Subcutaneous adipose tissue (tissue), 4 donors: ENCODE measurements around the gene PTX4. TPM values are rescaled to one million over a fixed set of nuclear protein-coding genes. Genes with fewer than 3 reads are reported as not detected.

Experiments used
- CTCF ChIP-seq: fragments of 450-650 bp; IDR thresholded peaks from one replicate; pipeline ENCODE4 v1.5.1; 2016; ENCODE audit warnings: low read depth, mild to moderate bottlenecking, control low read depth, antibody characterized with exemption, moderate library complexity
- total RNA-seq, 4 donors: library from RNA; depleted of rRNA; stranded (reverse); fragments of >200 nt; gene quantifications; one replicate each; pipeline ENCODE4 v1.1.0, GENCODE V29; 2016

The PTX4 gene
- total RNA-seq, 4 donors from 2014 or later, result not detected

GRCh38 chr16:1458336-1458976 lies 30.3 kb downstream of the PTX4 start:
- TF ChIP-seq CTCF, result no peak

- TF ChIP-seq CTCF, result no peak
Observed at GRCh38 chr16:1457489-1458245, 31.1 kb downstream of the PTX4 start.

GRCh38 chr16:1456951-1457350 lies 31.8 kb downstream of the PTX4 start:
- TF ChIP-seq CTCF, result no peak

GRCh38 chr16:1455190-1456171 lies 33.3 kb downstream of the PTX4 start:
- TF ChIP-seq CTCF, result no peak

GRCh38 chr16:1454561-1454960 lies 34.2 kb downstream of the PTX4 start:
- TF ChIP-seq CTCF, result no peak

- no peak for TF ChIP-seq CTCF
Observed at GRCh38 chr16:1453316-1453715, 35.4 kb downstream of the PTX4 start.

- TF ChIP-seq CTCF, result no peak
Observed at GRCh38 chr16:1452530-1452929, 36.2 kb downstream of the PTX4 start.
